ENCODE measurements around the gene KRTAP10-1. TPM values are rescaled to one million over a fixed set of nuclear protein-coding genes. Genes with fewer than 3 reads are reported as not detected.

KRTAP10-1 gene
- total and polyA plus RNA-seq, 2 of the 13 experiments (the other 11 are each of a cell fraction or from before 2014, with no cell fraction given) = not detected

- TF ChIP-seq PREB (CRISPR knock-in tag; IDR thresholded peaks at IDR 0.05) = no peak
- no peak for TF ChIP-seq ZNF597 (CRISPR knock-in tag; IDR thresholded peaks at IDR 0.05)
- peak; percentile 77 for TF ChIP-seq AGO2 (optimal IDR thresholded peaks at IDR 0.05; ENCODE audit: low read depth, low read length)
- no peak for TF ChIP-seq ZFP82 (CRISPR knock-in tag; IDR thresholded peaks at IDR 0.05; ENCODE audit: borderline replicate concordance)
- TF ChIP-seq JUND (CRISPR knock-in tag; IDR thresholded peaks at IDR 0.05) = peak; percentile 46; the same call in 1 of the 2 replicates
- TF ChIP-seq ZNF343 (CRISPR knock-in tag; IDR thresholded peaks at IDR 0.05) = no peak
- no peak for TF ChIP-seq U2AF2 (IDR thresholded peaks at IDR 0.05; ENCODE audit: low read depth, low read length)
- TF ChIP-seq BORCS8-MEF2B (CRISPR knock-in tag; IDR thresholded peaks at IDR 0.05) = 0 out of 2 replicates have a peak, but pooled peaks have one; percentile 37
- TF ChIP-seq ZNF142 (CRISPR knock-in tag; IDR thresholded peaks at IDR 0.05) = 0 out of 2 replicates have a peak, but pooled peaks have one; percentile 25
- peak; percentile 28 for TF ChIP-seq U2AF1 (optimal IDR thresholded peaks at IDR 0.05; ENCODE audit: low read depth, low read length)
- no peak for TF ChIP-seq CCDC6 (CRISPR knock-in tag; IDR thresholded peaks at IDR 0.05)
- TF ChIP-seq KDM4B (CRISPR knock-in tag; IDR thresholded peaks at IDR 0.05) = 0 out of 2 replicates have a peak, but pooled peaks have one; percentile 16
- no peak for TF ChIP-seq KAT7 (CRISPR knock-in tag; IDR thresholded peaks at IDR 0.05; ENCODE audit: borderline replicate concordance)
- TF ChIP-seq ZNF749 (CRISPR knock-in tag; IDR thresholded peaks at IDR 0.05; ENCODE audit: borderline replicate concordance) = no peak
- peak; percentile 61 for TF ChIP-seq AGO1 (IDR thresholded peaks at IDR 0.05; ENCODE audit: low read depth, low read length, poor library complexity, severe bottlenecking)
- TF ChIP-seq IRX3 (CRISPR knock-in tag; IDR thresholded peaks at IDR 0.05; ENCODE audit: borderline replicate concordance, low read depth) = no peak
- TF ChIP-seq ARID3A (IDR thresholded peaks at IDR 0.05; ENCODE audit: low read depth, low read length) = no peak
- TF ChIP-seq ZNF577 (CRISPR knock-in tag; IDR thresholded peaks at IDR 0.05; ENCODE audit: borderline replicate concordance, low read depth) = no peak
These were observed 29.3 kb downstream of the KRTAP10-1 start (continued) for GRCh38 chr21:44510508-44511218.

All from HepG2 (cell line).